Retina (tissue), 1 donor: Measurements from ENCODE around the gene DCAF12L1.

ENCODE experiments used
- DNase-seq: peaks from one replicate; pipeline ENCODE4 v3.0.0-alpha.2; 2016

The DCAF12L1 gene

DNA sequence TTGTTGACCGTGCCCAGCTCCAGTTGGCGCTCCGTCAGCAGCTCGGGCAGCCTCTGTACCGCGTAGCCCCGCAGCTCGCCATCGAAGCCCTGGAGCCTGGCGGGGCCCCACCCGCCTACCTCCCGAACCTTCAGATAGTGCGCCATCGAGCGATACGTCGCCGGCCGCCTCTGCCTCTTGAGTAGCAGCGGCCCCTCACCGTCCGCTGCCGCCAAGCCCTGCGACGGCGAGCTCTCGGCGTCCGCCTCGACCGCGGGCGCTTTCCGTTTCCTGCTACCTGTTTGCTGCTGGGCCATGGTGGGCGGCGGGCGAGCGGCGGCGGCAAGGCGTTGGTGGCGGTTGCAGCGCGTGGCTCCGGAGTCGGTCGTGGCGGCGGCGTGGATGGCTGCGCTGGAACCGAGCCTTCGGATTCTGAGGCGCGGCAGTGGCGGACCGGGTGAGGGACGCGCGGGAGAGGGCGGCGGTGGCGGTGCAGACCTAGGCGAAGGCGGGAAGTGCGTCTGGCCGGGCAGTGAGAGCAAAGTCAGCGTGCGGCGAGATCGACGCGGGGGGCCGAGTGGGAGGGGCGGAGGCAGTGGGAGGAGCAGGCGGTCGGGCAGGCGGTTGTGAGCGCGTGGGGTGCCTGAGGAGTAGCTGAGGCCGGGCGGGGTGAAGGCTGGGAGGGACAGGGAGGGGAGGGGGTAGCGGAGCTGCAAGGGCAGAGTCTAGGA is at the start of gene DCAF12L1:
DCAF12L1 (minus strand) TSS at position 502 of the 710 bp plus-strand sequence; CDS start at position 296, 206 bp downstream.
- peak; percentile 59 for DNase-seq

DNA sequence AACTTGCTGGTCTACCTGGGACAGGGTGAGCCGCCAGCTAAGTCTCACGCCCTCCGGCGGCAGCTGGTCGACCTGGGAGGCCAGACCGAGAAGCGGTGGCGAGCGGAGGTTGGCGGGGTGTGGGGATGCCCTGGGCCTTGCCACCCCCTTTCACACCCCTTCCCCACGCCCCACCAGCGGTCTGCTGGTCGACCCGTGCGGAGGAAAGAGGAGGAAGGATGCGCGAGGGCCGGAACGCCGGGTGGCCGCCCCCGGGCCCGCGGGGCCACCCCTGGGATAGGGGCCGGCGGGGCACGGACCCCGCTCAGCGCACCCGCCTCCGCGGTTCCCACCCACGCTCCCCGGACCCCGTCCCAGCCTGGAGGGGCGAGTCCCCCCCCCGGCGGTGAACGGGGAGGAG is 28.3 kb upstream of the DCAF12L1 start:
- DNase-seq: no peak

DNA sequence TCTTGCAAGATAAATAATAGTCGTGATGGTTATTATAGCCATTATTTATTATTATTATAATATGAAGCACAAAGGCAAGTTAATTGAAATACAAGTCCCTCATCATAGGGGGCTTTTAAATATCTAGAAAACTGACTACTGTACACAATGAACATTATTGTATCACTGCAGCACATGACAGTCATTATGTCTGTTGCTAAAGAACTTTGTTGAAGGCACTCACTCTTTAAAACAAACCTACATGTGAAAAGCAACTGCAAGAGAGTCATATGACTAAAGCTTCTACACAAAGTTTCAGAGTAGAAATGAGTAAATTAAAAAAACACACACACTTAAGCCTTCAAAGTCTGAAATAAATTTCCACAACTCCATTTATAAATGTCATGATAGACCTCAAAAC is 23.3 kb upstream of the DCAF12L1 start:
- no peak for DNase-seq

DNA sequence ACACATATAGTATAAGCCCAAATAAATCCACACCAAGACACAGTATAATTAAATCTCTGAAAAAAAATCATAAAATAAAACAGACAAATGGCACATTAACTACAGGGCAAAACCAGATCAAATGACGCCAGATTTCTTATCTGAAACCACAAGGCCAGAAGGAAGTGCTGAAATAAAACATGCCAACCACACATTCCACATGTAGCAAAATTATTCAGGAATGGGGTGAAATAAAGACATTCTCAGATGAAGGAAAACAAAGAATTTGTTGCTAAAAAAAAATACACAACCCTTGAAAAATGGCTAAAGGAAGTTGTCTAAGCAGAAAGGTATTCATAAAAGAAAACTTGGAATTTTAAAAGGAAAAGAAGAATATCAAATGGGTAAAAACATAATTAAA is 4.5 kb upstream of the DCAF12L1 start:
- no peak for DNase-seq

DNA sequence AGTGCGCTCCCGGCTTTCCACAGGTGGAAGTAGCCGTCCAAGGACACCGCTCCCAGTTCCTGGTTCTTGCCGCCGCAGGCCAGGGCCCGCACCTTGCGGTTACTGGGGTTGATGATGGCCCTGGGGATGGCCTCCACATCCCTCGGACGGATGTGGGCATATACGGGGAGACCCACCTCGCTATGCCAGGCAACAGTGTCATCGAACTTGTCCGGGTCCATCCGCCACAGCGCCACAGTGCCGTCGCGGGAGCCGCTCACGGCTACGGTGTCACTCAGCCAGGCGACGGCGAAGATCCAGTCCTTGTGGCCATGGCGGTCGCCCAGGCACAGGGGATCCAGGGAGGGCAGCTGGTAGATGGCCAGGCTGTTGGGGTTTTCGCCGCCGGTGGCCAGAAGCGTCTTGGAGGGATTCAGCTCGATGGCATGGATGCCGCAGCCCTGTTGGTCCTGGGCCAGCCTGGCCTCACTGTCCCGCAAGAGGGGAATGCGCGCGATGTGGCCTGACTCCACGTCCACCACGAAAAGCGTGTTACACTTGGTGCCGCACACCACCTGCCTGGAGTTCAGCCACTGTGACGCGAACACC is 795 bp downstream of the DCAF12L1 start:
- DNase-seq: peak; percentile 9

DNA sequence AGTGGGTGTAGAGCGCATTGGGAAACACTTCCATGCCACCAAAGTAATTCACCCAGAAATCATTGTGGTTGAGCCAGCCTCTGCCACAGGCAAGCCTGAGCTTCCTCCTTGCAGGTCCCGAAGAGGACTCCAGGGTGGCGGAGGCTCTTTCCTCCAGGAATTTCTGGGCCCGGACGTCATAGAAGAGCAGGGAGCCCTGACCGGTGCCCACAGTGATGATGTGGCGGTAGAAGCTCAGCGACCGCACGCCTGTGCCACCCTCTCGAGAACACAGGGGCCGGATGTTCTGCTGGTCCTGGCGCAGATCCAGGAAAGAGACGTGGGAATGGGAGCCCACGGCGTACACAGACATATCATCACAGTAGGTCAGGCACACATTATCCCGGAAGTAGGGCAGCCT is 1.3 kb downstream of the DCAF12L1 start:
- no peak for DNase-seq

DNA sequence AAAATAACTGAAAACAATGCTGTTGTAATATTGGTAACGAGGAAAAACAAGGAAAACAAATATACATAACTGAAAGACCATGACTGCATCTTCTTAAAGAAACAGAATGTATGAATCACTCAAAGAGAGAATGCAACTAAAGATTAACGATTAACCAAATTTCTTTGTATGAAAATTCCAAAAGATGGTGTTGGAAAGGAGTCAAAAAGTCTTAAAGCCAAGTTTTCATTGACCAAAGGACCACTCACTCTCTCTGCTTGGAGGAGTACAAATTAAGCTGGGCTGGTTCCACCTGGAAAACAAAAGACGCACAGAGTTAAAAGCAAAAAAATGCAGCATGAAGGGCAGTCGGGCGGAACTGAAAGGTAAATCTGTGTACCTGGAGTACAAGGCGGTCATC is 1.8 kb downstream of the DCAF12L1 start:
- no peak for DNase-seq

DNA sequence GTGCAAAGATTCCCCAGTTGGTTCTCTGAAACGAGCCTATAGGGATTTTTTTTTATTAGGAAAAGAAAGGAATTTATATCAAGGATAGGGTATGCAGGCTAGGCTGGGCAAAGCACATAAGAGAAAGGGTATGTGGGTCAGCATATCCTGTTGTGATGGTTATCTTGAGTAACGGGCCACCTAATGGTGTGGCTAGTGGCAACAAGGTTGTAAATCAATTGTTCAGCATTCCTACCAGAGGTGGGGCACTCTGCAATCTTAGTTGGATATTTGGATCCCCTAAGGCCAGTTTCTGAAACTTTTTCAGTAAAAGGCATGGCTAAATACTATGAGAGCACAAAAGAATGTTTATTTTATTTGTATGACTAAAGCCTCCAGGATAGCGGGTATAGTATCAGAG is 42.7 kb downstream of the DCAF12L1 start:
- no peak for DNase-seq
